H1 (cell line): Measurements from ENCODE around the gene PMFBP1. TPM values are rescaled to one million over a fixed set of nuclear protein-coding genes. Genes with fewer than 3 reads are reported as not detected.
A peak's percentile ranks its signal among the peaks of the same experiment; 100 is the strongest.

Experiments used
- CTCF ChIA-PET: fragments of 300-600 bp; sonication (Branson Sonifier 250); formaldehyde crosslinking; loops from one replicate; lab custom pipeline; 2021; ENCODE audit not compliant: partially characterized antibody; lab: Charles Lee
- POLR2A ChIA-PET: fragments of 300-600 bp; sonication (Branson Sonifier 250); formaldehyde crosslinking; loops from one replicate; lab custom pipeline; 2021; ENCODE audit warnings: inconsistent platforms; ENCODE audit not compliant: partially characterized antibody; lab: Charles Lee
- DNase-seq, 2 experiments: peaks; one replicate each; pipeline versions ENCODE4 v3.0.0 to v3.0.0-alpha.2; 2010 to 2022; ENCODE audit warnings: low spot score in 2 of 2, low read depth in 1 of 2, mixed read lengths in 1 of 2
- FAIRE-seq: peaks from 2 replicates; lab custom pipeline; 2011; peaks lifted over from hg19 to GRCh38; lab: Jason Lieb, UNC
- H2AFZ ChIP-seq: 2 replicates; pipeline ENCODE4 v1.8.1; 2012; ENCODE audit warnings: low read length, inconsistent platforms
- H2AK5ac ChIP-seq: 2 replicates; pipeline ENCODE4 v1.6.1; 2013; ENCODE audit warnings: low read depth, low read length
- H2BK120ac ChIP-seq: replicated peaks from 2 replicates; pipeline ENCODE3; 2013; ENCODE audit warnings: low read depth, low read length, inconsistent platforms
- H2BK12ac ChIP-seq: 2 replicates; pipeline ENCODE4 v1.6.1; 2013; ENCODE audit warnings: low read depth, low read length
- H2BK15ac ChIP-seq: 2 replicates; pipeline ENCODE4 v1.6.1; 2013; ENCODE audit warnings: low read length
- H2BK20ac ChIP-seq: 2 replicates; pipeline ENCODE4 v1.6.1; 2013; ENCODE audit warnings: low read length
- H2BK5ac ChIP-seq: 2 replicates; pipeline ENCODE4 v1.6.1; 2013; ENCODE audit warnings: low read depth, low read length
- H3K14ac ChIP-seq: 2 replicates; pipeline ENCODE4 v1.6.1; 2013; ENCODE audit warnings: inconsistent platforms; ENCODE audit not compliant: insufficient read length
- H3K18ac ChIP-seq: 2 replicates; pipeline ENCODE4 v1.6.1; 2013; ENCODE audit warnings: low read length; ENCODE audit errors: extremely low read depth
- H3K23ac ChIP-seq: 2 replicates; pipeline ENCODE4 v1.6.1; 2013; ENCODE audit warnings: inconsistent platforms; ENCODE audit not compliant: insufficient read length
- H3K23me2 ChIP-seq: 2 replicates; pipeline ENCODE4 v1.6.1; 2013; ENCODE audit warnings: low read depth, low read length
- H3K27ac ChIP-seq: 2 replicates; pipeline ENCODE4 v1.6.1; 2011; ENCODE audit warnings: low read depth, low read length, inconsistent platforms
- H3K27me3 ChIP-seq, 4 experiments: replicated peaks in 1 of 4; 1 replicate in 1 of 4; 2 replicates in 3 of 4; pipeline versions ENCODE4 v1.6.1 to v1.8.1; 2011 to 2013; ENCODE audit warnings: low read length in 3 of 4, mild to moderate bottlenecking in 3 of 4, inconsistent platforms in 2 of 4, mixed read lengths in 2 of 4, moderate library complexity in 1 of 4; ENCODE audit not compliant: control insufficient read depth in 3 of 4, insufficient read depth in 3 of 4; ENCODE audit errors: extremely low read depth in 1 of 4
- H3K36me3 ChIP-seq, 4 experiments: 2 replicates each; pipeline versions ENCODE4 v1.6.1 to v1.8.1; 2011 to 2013; ENCODE audit warnings: mild to moderate bottlenecking in 4 of 4, low read length in 3 of 4, moderate library complexity in 2 of 4, control low read depth in 1 of 4, inconsistent platforms in 1 of 4; ENCODE audit not compliant: insufficient read depth in 4 of 4, control insufficient read depth in 2 of 4
- H3K4ac ChIP-seq: replicated peaks from 2 replicates; pipeline ENCODE3; 2013; ENCODE audit warnings: low read length, low read depth, mixed read lengths, inconsistent platforms; ENCODE audit not compliant: insufficient read length
- H3K4me1 ChIP-seq, 4 experiments: replicated peaks in 1 of 4; 1 replicate in 1 of 4; 2 replicates in 3 of 4; pipeline versions ENCODE4 v1.6.1 to v1.8.1; 2011 to 2013; ENCODE audit warnings: low read length in 3 of 4, inconsistent platforms in 2 of 4, mixed read lengths in 1 of 4; ENCODE audit not compliant: insufficient read depth in 4 of 4, control insufficient read depth in 3 of 4
- H3K4me2 ChIP-seq, 2 experiments: 2 replicates each; pipeline versions ENCODE4 v1.6.1 to v1.8.1; 2011 to 2013; ENCODE audit warnings: low read depth in 2 of 2, low read length in 2 of 2, control low read depth in 1 of 2, inconsistent platforms in 1 of 2, mild to moderate bottlenecking in 1 of 2; ENCODE audit not compliant: insufficient read depth in 1 of 2
- H3K4me3 ChIP-seq, 4 experiments: fragments of 200-600, 300-600 bp in 1 of 4; sonication (generic), shearing (Covaris generic), sonication (Bioruptor Twin) in 1 of 4; 2 replicates each; pipeline versions ENCODE4 v1.5.1 to v1.8.1; 2011 to 2016; ENCODE audit warnings: low read length in 4 of 4, low read depth in 3 of 4, control low read depth in 2 of 4, inconsistent platforms in 2 of 4, mild to moderate bottlenecking in 2 of 4, mixed read lengths in 1 of 4, moderate library complexity in 1 of 4; ENCODE audit not compliant: insufficient read depth in 2 of 4; ENCODE audit errors: extremely low read depth in 1 of 4
- H3K56ac ChIP-seq: replicated peaks from 2 replicates; pipeline ENCODE3; 2013; ENCODE audit warnings: low read depth, mild to moderate bottlenecking, mixed read lengths, low read length, inconsistent platforms; ENCODE audit not compliant: insufficient read length
- H3K79me1 ChIP-seq: 2 replicates; pipeline ENCODE4 v1.6.1; 2013; ENCODE audit warnings: low read depth, low read length, control low read depth
- H3K79me2 ChIP-seq, 2 experiments: 2 replicates each; pipeline versions ENCODE4 v1.6.1 to v1.8.1; 2012 to 2013; ENCODE audit warnings: low read length in 2 of 2, mild to moderate bottlenecking in 2 of 2, inconsistent platforms in 1 of 2; ENCODE audit not compliant: insufficient read depth in 2 of 2, control insufficient read depth in 1 of 2
- H3K9ac ChIP-seq, 4 experiments: replicated peaks in 1 of 4; 1 replicate in 1 of 4; 2 replicates in 3 of 4; pipeline versions ENCODE4 v1.6.1 to v1.8.1; 2011 to 2013; ENCODE audit warnings: low read depth in 3 of 4, low read length in 3 of 4, control low read depth in 2 of 4, mild to moderate bottlenecking in 2 of 4, moderate library complexity in 2 of 4, inconsistent platforms in 1 of 4; ENCODE audit errors: extremely low read depth in 1 of 4
- H3K9me3 ChIP-seq, 2 experiments: 2 replicates each; pipeline versions ENCODE4 v1.6.1 to v1.8.1; 2012 to 2013; ENCODE audit warnings: mild to moderate bottlenecking in 2 of 2, moderate library complexity in 2 of 2, control low read depth in 1 of 2, inconsistent platforms in 1 of 2, low read depth in 1 of 2, low read length in 1 of 2, mixed read lengths in 1 of 2; ENCODE audit not compliant: insufficient read depth in 2 of 2
- H4K20me1 ChIP-seq, 2 experiments: replicated peaks in 1 of 2; 2 replicates each; pipeline versions ENCODE3 to v1.8.1; 2011 to 2013; ENCODE audit warnings: inconsistent platforms in 2 of 2, low read length in 2 of 2, mild to moderate bottlenecking in 1 of 2; ENCODE audit not compliant: insufficient read depth in 2 of 2, control insufficient read depth in 1 of 2
- H4K5ac ChIP-seq: 2 replicates; pipeline ENCODE4 v1.6.1; 2013; ENCODE audit warnings: low read length, low read depth, mixed read lengths, inconsistent platforms; ENCODE audit not compliant: insufficient read length
- H4K8ac ChIP-seq: 2 replicates; pipeline ENCODE4 v1.8.0; 2013; ENCODE audit warnings: mild to moderate bottlenecking, moderate library complexity, low read length, inconsistent platforms; ENCODE audit not compliant: insufficient read depth; ENCODE audit errors: extremely low read depth
- H4K91ac ChIP-seq: replicated peaks from 2 replicates; pipeline ENCODE3; 2013; ENCODE audit warnings: low read length, mixed read lengths, inconsistent platforms; ENCODE audit not compliant: insufficient read length
- CBX8 ChIP-seq: fragments of 300-800, 300-1000 bp; sonication (generic); IDR thresholded peaks from 2 replicates; pipeline ENCODE4 v1.7.1; 2016; ENCODE audit warnings: low read depth, low read length, borderline replicate concordance
- TCF12 ChIP-seq: IDR thresholded peaks from 2 replicates; pipeline ENCODE4 v1.6.1; 2011; ENCODE audit warnings: low read depth, mild to moderate bottlenecking, low read length
- WGBS, 2 experiments: shearing (Covaris generic) in 1 of 2; methylation state at CpG; one replicate each; pipeline versions ENCODE4 v1.1.6 to v1.1.7; 2013 to 2015; ENCODE audit warnings: low lambda C conversion rate in 2 of 2, mixed read lengths in 2 of 2, inconsistent platforms in 1 of 2, low coverage in 1 of 2, missing lambda C conversion rate in 1 of 2; ENCODE audit not compliant: insufficient replicate concordance in 2 of 2, insufficient coverage in 1 of 2, insufficient read length in 1 of 2; ENCODE audit errors: extremely low coverage in 1 of 2, missing lambda C conversion rate in 1 of 2; 5-methylcytosine and 5-hydroxymethylcytosine counted together
- polyA plus RNA-seq, 7 experiments: library from polyadenylated mRNA; depleted of rRNA in 3 of 7; stranded (reverse) in 5 of 7; unstranded in 2 of 7; fragments of >200 nt in 5 of 7; fragments of 200-250 nt in 2 of 7; gene quantifications; 1 replicate in 5 of 7; 2 replicates in 1 of 7; 4 replicates in 1 of 7; pipeline versions ENCODE4 v1.2.1 to v1.2.3, GENCODE V29; 2011 to 2013; ENCODE audit warnings: missing spikeins in 2 of 7, mixed read lengths in 2 of 7
- total RNA-seq: library from RNA; stranded (reverse); fragmentation: NEBNext Ultra II Directional; extraction: Animal tissue kit (Norgen Biotek cat#: 25700); gene quantifications from 2 replicates; pipeline ENCODE4 v1.2.1, GENCODE V29; 2021

PMFBP1 gene
- total and polyA plus RNA-seq, 2 of the 8 experiments (the other 6 are each of a cell fraction or from before 2014, with no cell fraction given): 0.32 to 1.6 TPM

DNA sequence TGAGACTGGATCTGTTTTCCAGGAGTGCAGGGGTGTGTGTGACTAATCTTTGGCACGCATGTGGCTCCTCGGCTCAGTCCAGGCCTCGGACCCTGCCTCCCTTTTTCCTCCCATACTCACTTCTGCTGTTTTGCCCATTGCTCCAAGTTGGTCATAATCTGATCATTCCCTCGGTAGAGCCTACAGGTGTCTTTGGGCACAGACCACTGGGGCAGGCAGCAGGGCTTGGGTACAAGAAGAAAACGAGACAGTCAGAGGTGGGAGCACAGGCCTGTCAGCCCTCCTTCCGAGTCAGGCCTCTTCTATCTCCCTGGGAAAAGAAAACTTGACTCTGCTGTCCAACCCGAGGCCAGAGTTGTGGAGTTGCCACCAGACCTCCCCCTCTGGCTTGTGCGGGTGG, 48.5 kb downstream of the PMFBP1 start:
- Histone ChIP-seq H2AFZ (no peak overlapping the region), H3K4me2 (no peak overlapping the region), H3K4me3 (no peak overlapping the region), H3K79me1 (no peaks in the 10 kb centered on the region), H3K14ac (no peak overlapping the region), H3K36me3 (no peaks in the 10 kb centered on the region), H3K18ac (no peak overlapping the region), H4K20me1 (no peaks in the 10 kb centered on the region), H3K4me1 (peaks cover 0 to 4% (median 0%) of the 10 kb centered on the region in 4 experiments; a peak in 3 of 7 replicates), H4K8ac (no peak overlapping the region), H3K27me3 (no peaks in the 10 kb centered on the region), H3K56ac (no peak overlapping the region), H3K79me2 (no peaks in the 10 kb centered on the region), H3K9ac (no peak overlapping the region), H2BK20ac (no peak overlapping the region), H3K23ac (no peak overlapping the region), H2AK5ac (no peak overlapping the region), H3K27ac (no peak overlapping the region), H2BK120ac (no peak overlapping the region), H2BK12ac (no peak overlapping the region), H4K5ac (no peak overlapping the region), H3K23me2 (no peaks in the 10 kb centered on the region), H4K91ac (no peak overlapping the region), H3K4ac (no peak overlapping the region), H3K9me3 (no peaks in the 10 kb centered on the region), H2BK5ac (no peak overlapping the region), H2BK15ac (no peak overlapping the region)
- 89% methylated on average over 7 of the region's 8 CpGs; no CpG with 5 or more reads in 1 of the 2 experiments for WGBS, 2 experiments
- POLR2A ChIA-PET: interaction anchor here (1.0 kb wide), 1 partner anchor 30 kb away, joined by 3 read pairs; the partner anchor contains the start of genes DHX38 and TXNL4B
- DNase-seq (peak in 1 of 2 experiments; percentile 20), FAIRE-seq (no peak)
- CTCF ChIA-PET: interaction anchor here (1.0 to 4.2 kb wide), 6 partner anchors 13 to 248 kb away, joined by 4 to 43 read pairs (median 6); no protein-coding TSS in a partner anchor
- TF ChIP-seq TCF12 (no peak), CBX8 (no peak)
